ENCODE measurements around the gene FOXG1.

DNA sequence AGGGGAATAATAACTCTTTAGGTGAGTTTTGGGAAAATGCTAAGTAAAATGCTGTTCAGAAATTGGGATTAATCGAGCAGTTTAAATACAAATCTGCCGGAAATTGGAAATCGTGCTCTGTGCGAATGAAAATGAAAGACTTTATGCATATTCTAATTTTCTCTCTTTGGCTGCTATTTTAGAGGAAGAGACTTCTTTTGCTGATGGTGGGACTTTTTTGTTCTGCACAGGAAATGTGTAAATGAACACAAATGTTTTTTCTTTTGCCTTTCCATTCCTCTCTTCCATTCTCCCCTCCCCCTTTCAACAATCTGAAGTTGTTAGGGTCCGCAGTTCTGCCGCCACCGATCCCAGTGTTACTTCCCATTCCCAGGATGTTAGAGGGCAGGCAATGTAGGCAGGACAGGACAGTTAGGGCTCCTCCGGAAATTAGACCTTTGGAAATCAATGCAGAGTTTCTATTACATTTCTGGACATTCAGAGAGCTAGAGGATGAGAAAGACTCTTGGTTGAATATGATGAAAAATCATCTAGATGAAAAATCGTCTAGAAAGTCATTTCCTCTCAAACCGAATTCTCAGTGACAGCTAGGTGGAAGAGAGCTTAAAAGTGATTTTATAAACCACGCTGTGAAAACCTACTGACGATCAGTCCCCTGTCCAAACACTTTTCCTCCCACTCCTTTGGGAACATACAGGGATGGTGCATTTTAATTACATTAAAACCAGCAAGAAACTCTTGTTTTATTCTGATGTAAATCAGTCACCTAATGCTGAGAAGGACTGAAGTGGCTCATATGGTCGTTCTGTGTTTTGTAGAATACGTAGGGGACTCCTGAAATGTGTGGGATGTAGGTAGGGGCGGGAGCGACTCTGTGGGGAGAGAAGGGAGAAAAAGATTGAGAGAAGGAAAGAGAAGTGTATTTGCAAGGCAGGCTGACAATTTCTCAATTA, 17.8 kb downstream of the FOXG1 start:
- TF ChIP-seq, protein P1, sequence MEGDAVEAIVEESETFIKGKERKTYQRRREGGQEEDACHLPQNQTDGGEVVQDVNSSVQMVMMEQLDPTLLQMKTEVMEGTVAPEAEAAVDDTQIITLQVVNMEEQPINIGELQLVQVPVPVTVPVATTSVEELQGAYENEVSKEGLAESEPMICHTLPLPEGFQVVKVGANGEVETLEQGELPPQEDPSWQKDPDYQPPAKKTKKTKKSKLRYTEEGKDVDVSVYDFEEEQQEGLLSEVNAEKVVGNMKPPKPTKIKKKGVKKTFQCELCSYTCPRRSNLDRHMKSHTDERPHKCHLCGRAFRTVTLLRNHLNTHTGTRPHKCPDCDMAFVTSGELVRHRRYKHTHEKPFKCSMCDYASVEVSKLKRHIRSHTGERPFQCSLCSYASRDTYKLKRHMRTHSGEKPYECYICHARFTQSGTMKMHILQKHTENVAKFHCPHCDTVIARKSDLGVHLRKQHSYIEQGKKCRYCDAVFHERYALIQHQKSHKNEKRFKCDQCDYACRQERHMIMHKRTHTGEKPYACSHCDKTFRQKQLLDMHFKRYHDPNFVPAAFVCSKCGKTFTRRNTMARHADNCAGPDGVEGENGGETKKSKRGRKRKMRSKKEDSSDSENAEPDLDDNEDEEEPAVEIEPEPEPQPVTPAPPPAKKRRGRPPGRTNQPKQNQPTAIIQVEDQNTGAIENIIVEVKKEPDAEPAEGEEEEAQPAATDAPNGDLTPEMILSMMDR (IDR thresholded peaks at IDR 0.05; ENCODE audit: insufficient read depth, low read length): no peak
- TF ChIP-seq, protein P2, sequence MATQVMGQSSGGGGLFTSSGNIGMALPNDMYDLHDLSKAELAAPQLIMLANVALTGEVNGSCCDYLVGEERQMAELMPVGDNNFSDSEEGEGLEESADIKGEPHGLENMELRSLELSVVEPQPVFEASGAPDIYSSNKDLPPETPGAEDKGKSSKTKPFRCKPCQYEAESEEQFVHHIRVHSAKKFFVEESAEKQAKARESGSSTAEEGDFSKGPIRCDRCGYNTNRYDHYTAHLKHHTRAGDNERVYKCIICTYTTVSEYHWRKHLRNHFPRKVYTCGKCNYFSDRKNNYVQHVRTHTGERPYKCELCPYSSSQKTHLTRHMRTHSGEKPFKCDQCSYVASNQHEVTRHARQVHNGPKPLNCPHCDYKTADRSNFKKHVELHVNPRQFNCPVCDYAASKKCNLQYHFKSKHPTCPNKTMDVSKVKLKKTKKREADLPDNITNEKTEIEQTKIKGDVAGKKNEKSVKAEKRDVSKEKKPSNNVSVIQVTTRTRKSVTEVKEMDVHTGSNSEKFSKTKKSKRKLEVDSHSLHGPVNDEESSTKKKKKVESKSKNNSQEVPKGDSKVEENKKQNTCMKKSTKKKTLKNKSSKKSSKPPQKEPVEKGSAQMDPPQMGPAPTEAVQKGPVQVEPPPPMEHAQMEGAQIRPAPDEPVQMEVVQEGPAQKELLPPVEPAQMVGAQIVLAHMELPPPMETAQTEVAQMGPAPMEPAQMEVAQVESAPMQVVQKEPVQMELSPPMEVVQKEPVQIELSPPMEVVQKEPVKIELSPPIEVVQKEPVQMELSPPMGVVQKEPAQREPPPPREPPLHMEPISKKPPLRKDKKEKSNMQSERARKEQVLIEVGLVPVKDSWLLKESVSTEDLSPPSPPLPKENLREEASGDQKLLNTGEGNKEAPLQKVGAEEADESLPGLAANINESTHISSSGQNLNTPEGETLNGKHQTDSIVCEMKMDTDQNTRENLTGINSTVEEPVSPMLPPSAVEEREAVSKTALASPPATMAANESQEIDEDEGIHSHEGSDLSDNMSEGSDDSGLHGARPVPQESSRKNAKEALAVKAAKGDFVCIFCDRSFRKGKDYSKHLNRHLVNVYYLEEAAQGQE (IDR thresholded peaks at IDR 0.05; ENCODE audit: insufficient replicate concordance, low read depth): no peak
